T47D (cell line): ENCODE results near the gene SH3RF1.
"Not testable (repeated sequence)": the region's sequence is repeated elsewhere in the genome, so short reads cannot be mapped to it uniquely, and the experiment has no call there.

ENCODE experiments used
- DNase-seq, 2 experiments: peaks; one replicate each; pipeline versions ENCODE4 v3.0.0 to v3.0.0-alpha.2; 2011 to 2012; ENCODE audit warnings: low read depth in 1 of 2, low spot score in 1 of 2
- JUND ChIP-seq: IDR thresholded peaks from 2 replicates; pipeline ENCODE4 v1.6.1; 2012; ENCODE audit warnings: low read depth
- in situ Hi-C: cut with HindIII; loops from 2 replicates; pipeline ENCODE4 v1.10.0; 2016; ENCODE audit warnings: low sequenced_read_pairs, low pct_unique_long_range_greater_than_20kb

The SH3RF1 gene

GRCh38 chr4:169207436-169208089, 63.2 kb downstream of the SH3RF1 start:
- in situ Hi-C loops: no loop called here
- no peak for TF ChIP-seq JUND
- DNase-seq: no peak

GRCh38 chr4:169205744-169206080, 65.0 kb downstream of the SH3RF1 start:
- in situ Hi-C loops: no loop called here
- TF ChIP-seq JUND: no peak
- no peak for DNase-seq

- in situ Hi-C loops: no loop called here
- TF ChIP-seq JUND: no peak
Measured at GRCh38 chr4:169205075-169205743, 65.5 kb downstream of the SH3RF1 start.

GRCh38 chr4:169203891-169204290, 66.9 kb downstream of the SH3RF1 start:
- in situ Hi-C loops: no loop called here
- no peak for DNase-seq
- TF ChIP-seq JUND: no peak

More at GRCh38 chr4:169205075-169205743, 65.5 kb downstream of the SH3RF1 start:
- no peak for DNase-seq

- in situ Hi-C loops, DNase-seq: not testable (repeated sequence)
Measured at GRCh38 chr4:169203278-169203677, 67.5 kb downstream of the SH3RF1 start.

GRCh38 chr4:169202878-169203277, 67.9 kb downstream of the SH3RF1 start:
- no peak for DNase-seq
- no peak for TF ChIP-seq JUND
- in situ Hi-C loops: no loop called here

GRCh38 chr4:169202145-169202699, 68.5 kb downstream of the SH3RF1 start:
- in situ Hi-C loops: no loop called here
- no peak for TF ChIP-seq JUND
- no peak for DNase-seq

GRCh38 chr4:169201222-169202144, 69.3 kb downstream of the SH3RF1 start:
- no peak for DNase-seq
- no peak for TF ChIP-seq JUND
- in situ Hi-C loops: no loop called here

- in situ Hi-C loops: no loop called here
- no peak for DNase-seq
- no peak for TF ChIP-seq JUND
Measured at GRCh38 chr4:169200361-169201030, 70.3 kb downstream of the SH3RF1 start.

GRCh38 chr4:169199184-169199583, 71.6 kb downstream of the SH3RF1 start:
- in situ Hi-C loops: no loop called here
- TF ChIP-seq JUND: no peak
- no peak for DNase-seq

GRCh38 chr4:169198167-169198566, 72.6 kb downstream of the SH3RF1 start:
- TF ChIP-seq JUND: no peak
- no peak for DNase-seq
- in situ Hi-C loops: no loop called here

- DNase-seq, in situ Hi-C loops: not testable (repeated sequence)
Measured at GRCh38 chr4:169197206-169197605, 73.5 kb downstream of the SH3RF1 start.
